ENCODE measurements around the gene SLC39A3. TPM values are rescaled to one million over a fixed set of nuclear protein-coding genes. Genes with fewer than 3 reads are reported as not detected.

Gene SLC39A3
- total RNA-seq, 1 experiment from 2014 or later, result 39.1 TPM

DNA sequence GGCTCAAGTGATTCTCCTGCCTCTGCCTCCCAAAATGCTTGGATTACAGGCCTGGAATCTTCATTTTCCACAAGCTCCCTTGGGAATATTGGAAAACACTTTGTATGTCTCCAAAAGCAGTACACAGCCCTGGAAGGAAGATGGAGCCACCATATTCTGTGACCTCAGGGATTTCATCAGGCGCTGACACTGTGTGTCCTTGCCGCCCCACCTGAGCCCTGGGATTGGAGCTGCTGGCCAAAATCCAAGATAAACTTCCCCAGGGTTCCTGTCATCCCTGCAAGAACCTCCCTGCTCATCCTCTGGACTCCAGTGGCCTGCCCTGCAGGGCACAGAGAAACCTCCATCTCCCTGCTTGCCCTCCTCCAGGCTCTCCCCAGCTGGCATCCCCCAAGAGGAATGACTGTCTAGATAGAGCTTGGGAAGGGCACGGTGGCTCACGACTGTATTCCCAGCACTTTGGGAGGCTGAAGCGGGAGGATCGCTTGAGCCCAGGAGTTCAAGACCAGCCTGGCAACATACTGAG, 36.1 kb downstream of the SLC39A3 start:
- no TSS peak for BruUV-seq (replicated peaks)
- H3K9me2 ChIP-seq (ENCODE audit: insufficient read depth), result no peaks in the 10 kb centered on the region
- CTCF ChIA-PET, result no interaction called here
- H3K79me2 ChIP-seq (ENCODE audit: insufficient read depth, low read length), result no peaks in the 10 kb centered on the region
- H3K4me3 ChIP-seq (replicated peaks in 1 of 2; ENCODE audit: low read depth in 1 of 2, low read length in 2 of 2), result no peak overlapping the region
- DNase-seq (ENCODE audit: low read depth, low spot score), result no peak
- H3K36me3 ChIP-seq (ENCODE audit: control insufficient read depth in 1 of 2, insufficient read depth in 2 of 2, low read length in 2 of 2), result no peaks in the 10 kb centered on the region
- no peak overlapping the region for H3K27ac ChIP-seq (ENCODE audit: low read depth, low read length)
- H3K9ac ChIP-seq (ENCODE audit: low read length), result no peak overlapping the region
- peaks cover 4 to 15% of the 10 kb centered on the region in 2 experiments; a peak in 3 of 4 replicates for H3K4me1 ChIP-seq (ENCODE audit: control insufficient read depth in 1 of 2, insufficient read depth in 2 of 2, low read length in 2 of 2)
- RAD21 ChIA-PET (ENCODE audit: low non-redundant PET in 1 of 2, low total read pairs in 2 of 2, uncharacterized antibody in 2 of 2, unreplicated experiment in 2 of 2), result no interaction called here
- no peaks in the 10 kb centered on the region for H4K20me1 ChIP-seq (ENCODE audit: insufficient read depth)
- intact Hi-C loops (cut with micrococcal nuclease), result no loop called here
- no peak overlapping the region for H2AFZ ChIP-seq (ENCODE audit: low read depth, low read length, poor library complexity, severe bottlenecking)
- POLR2A ChIA-PET, result no interaction called here
- TF ChIP-seq FOSL1 (IDR thresholded peaks at IDR 0.05; ENCODE audit: low read depth) (no peak), SRF (IDR thresholded peaks at IDR 0.05; ENCODE audit: low read depth) (no peak), EGR1 (IDR thresholded peaks at IDR 0.05; ENCODE audit: low read depth) (no peak), CBX3 (IDR thresholded peaks at IDR 0.05; ENCODE audit: low read depth) (no peak), POLR2AphosphoS5 (IDR thresholded peaks at IDR 0.05; ENCODE audit: low read depth, low read length) (no peak), SIN3A (IDR thresholded peaks at IDR 0.05; ENCODE audit: low read depth) (no peak), ZFX (IDR thresholded peaks at IDR 0.05) (no peak), EZH2 (IDR thresholded peaks at IDR 0.05) (no peak), TCF7L2 (IDR thresholded peaks at IDR 0.05; ENCODE audit: borderline replicate concordance, extremely low read depth, insufficient read depth, insufficient read length) (no peak), ELF1 (IDR thresholded peaks at IDR 0.05; ENCODE audit: borderline replicate concordance, low read depth) (no peak), EZH2phosphoT487 (IDR thresholded peaks at IDR 0.05; ENCODE audit: borderline replicate concordance) (no peak), POLR2A (IDR thresholded peaks at IDR 0.05; ENCODE audit: borderline replicate concordance, extremely low read depth, insufficient read depth, insufficient read length) (no peak), CEBPB (IDR thresholded peaks at IDR 0.05; ENCODE audit: low read depth) (no peak)
- TF ChIP-seq, protein P1, sequence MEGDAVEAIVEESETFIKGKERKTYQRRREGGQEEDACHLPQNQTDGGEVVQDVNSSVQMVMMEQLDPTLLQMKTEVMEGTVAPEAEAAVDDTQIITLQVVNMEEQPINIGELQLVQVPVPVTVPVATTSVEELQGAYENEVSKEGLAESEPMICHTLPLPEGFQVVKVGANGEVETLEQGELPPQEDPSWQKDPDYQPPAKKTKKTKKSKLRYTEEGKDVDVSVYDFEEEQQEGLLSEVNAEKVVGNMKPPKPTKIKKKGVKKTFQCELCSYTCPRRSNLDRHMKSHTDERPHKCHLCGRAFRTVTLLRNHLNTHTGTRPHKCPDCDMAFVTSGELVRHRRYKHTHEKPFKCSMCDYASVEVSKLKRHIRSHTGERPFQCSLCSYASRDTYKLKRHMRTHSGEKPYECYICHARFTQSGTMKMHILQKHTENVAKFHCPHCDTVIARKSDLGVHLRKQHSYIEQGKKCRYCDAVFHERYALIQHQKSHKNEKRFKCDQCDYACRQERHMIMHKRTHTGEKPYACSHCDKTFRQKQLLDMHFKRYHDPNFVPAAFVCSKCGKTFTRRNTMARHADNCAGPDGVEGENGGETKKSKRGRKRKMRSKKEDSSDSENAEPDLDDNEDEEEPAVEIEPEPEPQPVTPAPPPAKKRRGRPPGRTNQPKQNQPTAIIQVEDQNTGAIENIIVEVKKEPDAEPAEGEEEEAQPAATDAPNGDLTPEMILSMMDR (IDR thresholded peaks at IDR 0.05 in 2 of 3, conservative IDR thresholded peaks at IDR 0.05 in 1 of 3; ENCODE audit: borderline replicate concordance in 1 of 3, insufficient read depth in 1 of 3, low read depth in 2 of 3, low read length in 2 of 3), result no peak
- TF ChIP-seq, protein P2, sequence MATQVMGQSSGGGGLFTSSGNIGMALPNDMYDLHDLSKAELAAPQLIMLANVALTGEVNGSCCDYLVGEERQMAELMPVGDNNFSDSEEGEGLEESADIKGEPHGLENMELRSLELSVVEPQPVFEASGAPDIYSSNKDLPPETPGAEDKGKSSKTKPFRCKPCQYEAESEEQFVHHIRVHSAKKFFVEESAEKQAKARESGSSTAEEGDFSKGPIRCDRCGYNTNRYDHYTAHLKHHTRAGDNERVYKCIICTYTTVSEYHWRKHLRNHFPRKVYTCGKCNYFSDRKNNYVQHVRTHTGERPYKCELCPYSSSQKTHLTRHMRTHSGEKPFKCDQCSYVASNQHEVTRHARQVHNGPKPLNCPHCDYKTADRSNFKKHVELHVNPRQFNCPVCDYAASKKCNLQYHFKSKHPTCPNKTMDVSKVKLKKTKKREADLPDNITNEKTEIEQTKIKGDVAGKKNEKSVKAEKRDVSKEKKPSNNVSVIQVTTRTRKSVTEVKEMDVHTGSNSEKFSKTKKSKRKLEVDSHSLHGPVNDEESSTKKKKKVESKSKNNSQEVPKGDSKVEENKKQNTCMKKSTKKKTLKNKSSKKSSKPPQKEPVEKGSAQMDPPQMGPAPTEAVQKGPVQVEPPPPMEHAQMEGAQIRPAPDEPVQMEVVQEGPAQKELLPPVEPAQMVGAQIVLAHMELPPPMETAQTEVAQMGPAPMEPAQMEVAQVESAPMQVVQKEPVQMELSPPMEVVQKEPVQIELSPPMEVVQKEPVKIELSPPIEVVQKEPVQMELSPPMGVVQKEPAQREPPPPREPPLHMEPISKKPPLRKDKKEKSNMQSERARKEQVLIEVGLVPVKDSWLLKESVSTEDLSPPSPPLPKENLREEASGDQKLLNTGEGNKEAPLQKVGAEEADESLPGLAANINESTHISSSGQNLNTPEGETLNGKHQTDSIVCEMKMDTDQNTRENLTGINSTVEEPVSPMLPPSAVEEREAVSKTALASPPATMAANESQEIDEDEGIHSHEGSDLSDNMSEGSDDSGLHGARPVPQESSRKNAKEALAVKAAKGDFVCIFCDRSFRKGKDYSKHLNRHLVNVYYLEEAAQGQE (IDR thresholded peaks at IDR 0.05; ENCODE audit: low read depth), result no peak
- TF ChIP-seq, protein P3, sequence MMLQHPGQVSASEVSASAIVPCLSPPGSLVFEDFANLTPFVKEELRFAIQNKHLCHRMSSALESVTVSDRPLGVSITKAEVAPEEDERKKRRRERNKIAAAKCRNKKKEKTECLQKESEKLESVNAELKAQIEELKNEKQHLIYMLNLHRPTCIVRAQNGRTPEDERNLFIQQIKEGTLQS (IDR thresholded peaks at IDR 0.05), result no peak
- no peak overlapping the region for H3K4me2 ChIP-seq (ENCODE audit: low read length)
- no peaks in the 10 kb centered on the region for H3K27me3 ChIP-seq (ENCODE audit: insufficient read depth, low read length)
- ATAC-seq, result no peak
- no peaks in the 10 kb centered on the region for H3K9me3 ChIP-seq (ENCODE audit: control insufficient read depth in 1 of 2, insufficient read depth in 1 of 2, low read depth in 1 of 2, low read length in 2 of 2)

Data from HCT116 (cell line).